Stimulated activated CD4-positive, alpha-beta T cell treated with anti-CD3 and anti-CD28 coated beads, Interleukin-1b, Interleukin-23, amount 100 ng/mL, for 24 hours (primary cell): ENCODE results near the gene TP53.
A peak's percentile ranks its signal among the peaks of the same experiment; 100 is the strongest.

Source experiments
- DNase-seq, 4 experiments: peaks; one replicate each; pipeline ENCODE4 v3.0.0-alpha.2; 2020; ENCODE audit warnings: low read depth in 4 of 4, low spot score in 1 of 4

The TP53 gene

DNA sequence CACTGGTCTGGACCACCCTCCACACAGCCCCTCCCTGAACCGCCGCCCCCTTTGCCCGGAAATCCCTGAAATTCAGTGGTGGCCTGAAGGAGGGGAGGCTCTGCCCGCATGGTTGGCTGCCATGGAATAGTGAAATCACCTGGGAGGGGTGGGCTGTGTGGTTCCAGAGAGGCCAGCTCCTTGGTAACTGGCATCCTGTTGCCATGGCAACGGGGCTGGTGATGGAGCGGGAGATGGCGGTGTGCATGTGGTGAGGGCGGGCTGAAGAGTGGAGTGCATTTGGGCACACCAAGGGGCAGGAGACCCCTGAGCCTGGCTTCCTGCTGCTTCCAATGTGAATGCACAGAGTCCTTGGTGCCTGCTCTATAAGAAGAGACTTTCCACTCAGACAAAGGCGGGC, 20.2 kb upstream of the TP53 start:
- DNase-seq, result no peak

GRCh38 chr17:7706631-7707354, 19.5 kb upstream of the TP53 start:
- DNase-seq, result no peak

DNA sequence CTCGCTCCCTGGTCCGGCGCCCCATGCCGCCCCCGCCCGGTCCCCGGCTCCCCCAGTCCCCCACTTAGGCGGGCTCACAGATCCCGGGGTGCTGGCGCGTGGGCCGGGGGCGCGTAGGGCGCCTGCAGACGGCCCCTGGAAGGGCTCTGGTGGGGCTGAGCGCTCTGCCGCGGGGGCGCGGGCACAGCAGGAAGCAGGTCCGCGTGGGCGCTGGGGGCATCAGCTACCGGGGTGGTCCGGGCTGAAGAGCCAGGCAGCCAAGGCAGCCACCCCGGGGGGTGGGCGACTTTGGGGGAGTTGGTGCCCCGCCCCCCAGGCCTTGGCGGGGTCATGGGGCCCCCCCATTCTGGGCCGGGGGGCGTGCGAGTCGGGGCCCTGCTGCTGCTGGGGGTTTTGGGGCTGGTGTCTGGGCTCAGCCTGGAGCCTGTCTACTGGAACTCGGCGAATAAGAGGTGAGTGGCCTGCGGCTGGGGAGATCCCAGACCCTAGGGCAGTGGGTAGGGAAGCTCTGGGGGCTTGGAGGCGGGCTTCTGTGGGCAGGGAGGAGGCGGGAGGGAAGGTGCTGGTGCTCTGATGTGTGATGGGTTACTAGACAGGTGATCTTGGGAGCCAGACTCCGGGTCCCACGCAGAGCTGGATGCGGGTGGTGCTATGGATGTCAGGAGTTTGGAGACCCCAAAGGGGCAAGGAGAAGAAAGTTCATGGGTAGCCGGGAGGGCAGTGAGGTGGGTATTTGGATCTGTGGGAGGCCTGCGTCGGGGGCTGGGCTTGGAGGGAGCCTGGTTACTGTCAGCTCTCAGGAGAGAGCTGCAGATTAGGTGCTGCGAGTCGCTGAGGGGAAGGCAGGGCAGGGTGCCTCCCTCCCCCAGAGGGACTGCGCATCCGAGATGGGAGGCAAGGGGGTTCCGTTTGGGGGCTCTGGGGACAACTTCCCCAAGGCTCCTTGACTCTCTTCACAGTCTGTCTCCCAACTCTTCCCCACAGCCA, 18.3 kb upstream of the TP53 start:
- no peak for DNase-seq

DNA sequence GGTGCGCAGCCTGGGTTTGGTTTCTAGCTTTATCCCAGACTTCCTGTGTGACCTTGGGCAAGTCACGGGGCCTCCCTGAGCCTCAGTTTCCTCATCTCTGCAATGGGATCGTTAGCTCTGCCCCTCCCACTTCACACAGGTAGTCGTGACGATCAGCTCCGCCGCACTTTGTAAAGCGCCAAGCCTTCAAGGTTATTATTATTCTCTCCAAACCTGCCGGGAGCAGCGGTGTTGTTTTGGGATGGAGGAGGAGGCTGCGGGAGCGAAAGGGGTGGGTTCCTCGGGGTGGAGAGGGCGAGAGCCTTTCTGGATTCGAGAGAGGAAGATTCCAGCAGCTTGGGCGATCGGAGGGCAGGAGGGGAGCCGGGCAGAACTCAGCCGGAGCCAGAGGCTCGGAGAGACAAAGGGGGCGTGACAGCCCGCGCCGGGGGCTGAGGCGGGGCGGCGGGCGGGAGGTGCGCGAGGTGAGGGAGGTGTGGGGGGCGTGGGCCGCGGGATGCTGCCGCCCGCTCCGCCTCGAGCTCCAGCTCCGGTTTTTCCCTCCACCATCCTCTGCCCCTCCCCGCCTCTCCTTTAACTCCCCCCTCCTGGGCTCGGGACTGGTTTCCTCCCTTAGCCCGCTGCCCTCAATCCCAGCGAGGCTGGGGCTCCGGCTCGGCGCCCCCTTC, 17.4 kb upstream of the TP53 start, which contains the start of gene EFNB3:
Gene EFNB3, plus strand, starts transcription at position 602 of the 668 bp plus-strand sequence. CDS start 397 bp downstream, outside the sequence.
- DNase-seq, result no peak

- no peak for DNase-seq
These were observed 16.5 kb upstream of the TP53 start for GRCh38 chr17:7703584-7704479.

GRCh38 chr17:7702776-7703175, 15.5 kb upstream of the TP53 start:
- DNase-seq, result no peak

- no peak for DNase-seq
These were observed 14.4 kb upstream of the TP53 start for GRCh38 chr17:7701681-7702080.

GRCh38 chr17:7700510-7700909, 13.2 kb upstream of the TP53 start:
- DNase-seq, result no peak

DNA sequence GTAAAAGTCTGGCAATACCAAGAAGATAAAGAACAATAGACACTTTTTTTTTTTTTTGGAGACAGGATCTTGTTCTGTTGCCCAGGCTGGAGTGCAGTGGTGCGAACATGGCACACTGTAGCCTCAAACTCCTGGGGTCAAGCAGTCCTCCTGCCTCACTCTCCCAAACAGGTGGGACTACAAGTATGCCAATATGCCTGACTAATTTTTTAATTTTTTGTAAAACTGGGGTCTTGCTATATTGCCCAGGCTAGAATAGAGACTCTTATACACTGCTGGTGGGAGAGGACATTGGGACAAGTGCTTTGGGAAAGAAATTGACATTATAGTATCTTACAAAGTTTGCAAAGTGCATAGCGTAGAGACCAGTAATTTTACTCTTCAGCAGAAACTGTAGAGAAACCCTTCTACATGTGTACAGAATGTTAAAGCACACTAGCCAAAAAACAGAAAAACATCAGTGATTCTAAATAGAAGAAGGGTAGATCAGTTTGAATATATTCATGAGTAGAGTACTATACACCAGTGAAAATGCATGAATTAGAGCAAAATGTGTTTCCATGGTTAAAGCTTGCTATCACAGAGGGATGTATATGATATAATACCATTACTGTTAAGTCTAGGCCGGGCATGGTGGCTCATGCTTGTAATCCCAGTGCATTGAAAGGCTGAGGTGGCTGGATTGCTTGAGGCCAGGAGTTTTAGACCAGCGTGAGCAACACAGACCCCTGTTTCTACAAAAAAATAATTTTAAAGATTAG, 10.7 kb upstream of the TP53 start:
- DNase-seq, result no peak

GRCh38 chr17:7695586-7695985, 8.3 kb upstream of the TP53 start:
- DNase-seq, result no peak

DNA sequence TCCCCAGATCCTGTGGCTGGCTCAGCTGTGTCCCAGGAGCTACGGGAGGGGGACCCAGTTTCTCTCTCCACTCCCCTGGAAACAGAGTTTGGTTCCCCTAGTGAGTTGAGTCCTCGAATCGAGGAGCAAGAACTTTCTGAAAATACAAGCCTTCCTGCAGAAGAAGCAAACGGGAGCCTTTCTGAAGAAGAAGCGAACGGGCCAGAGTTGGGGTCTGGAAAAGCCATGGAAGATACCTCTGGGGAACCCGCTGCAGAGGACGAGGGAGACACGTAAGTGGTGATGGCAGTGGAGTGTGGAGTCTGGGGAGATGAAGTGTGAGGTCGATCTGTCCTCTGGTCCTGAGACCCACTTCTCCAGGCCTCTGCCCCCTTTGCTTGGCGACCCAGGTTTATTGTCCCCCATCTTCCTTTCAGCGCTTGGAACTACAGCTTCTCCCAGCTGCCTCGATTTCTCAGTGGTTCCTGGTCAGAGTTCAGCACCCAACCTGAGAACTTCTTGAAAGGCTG, 1.6 kb upstream of the TP53 start:
- DNase-seq, result no peak

DNA sequence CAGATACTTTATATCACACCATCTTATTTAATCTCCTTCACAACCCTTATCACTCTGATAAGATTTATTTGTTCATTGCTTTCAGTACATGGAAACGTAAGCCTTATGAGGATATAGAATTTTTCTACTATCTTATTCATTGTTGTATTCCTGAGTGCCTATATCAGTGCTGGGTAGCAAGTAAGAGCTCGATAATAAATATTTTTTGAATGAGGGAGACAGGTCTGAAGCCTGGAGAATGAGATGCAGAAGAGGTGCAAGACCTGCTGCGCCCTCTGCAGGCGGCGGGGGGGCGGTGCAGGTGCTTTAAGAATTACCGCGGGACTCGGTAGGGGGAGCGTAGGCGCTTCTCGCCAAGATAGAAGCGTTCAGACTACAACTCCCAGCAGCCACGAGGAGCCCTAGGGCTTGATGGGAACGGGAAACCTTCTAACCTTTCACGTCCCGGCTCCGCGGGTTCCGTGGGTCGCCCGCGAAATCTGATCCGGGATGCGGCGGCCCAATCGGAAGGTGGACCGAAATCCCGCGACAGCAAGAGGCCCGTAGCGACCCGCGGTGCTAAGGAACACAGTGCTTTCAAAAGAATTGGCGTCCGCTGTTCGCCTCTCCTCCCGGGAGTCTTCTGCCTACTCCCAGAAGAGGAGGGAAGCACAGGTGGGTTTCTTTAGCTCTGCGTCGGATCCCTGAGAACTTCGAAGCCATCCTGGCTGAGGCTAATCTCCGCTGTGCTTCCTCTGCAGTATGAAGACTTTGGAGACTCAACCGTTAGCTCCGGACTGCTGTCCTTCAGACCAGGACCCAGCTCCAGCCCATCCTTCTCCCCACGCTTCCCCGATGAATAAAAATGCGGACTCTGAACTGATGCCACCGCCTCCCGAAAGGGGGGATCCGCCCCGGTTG, 868 bp upstream of the TP53 start, which contains the start of gene WRAP53:
Gene WRAP53, plus strand, starts transcription at position 570 of the 900 bp plus-strand sequence. Its CDS starts 172 bp downstream, at position 742.
- DNase-seq, result peak; percentile 88 to 93 (median 92)

- peak; percentile 45 to 67 (median 56) for DNase-seq
These were observed 843 bp downstream of the TP53 start for GRCh38 chr17:7686222-7687071.

- peak; percentile 69 to 87 (median 84) for DNase-seq
These were observed 1.6 kb downstream of the TP53 start for GRCh38 chr17:7685533-7686221.

DNA sequence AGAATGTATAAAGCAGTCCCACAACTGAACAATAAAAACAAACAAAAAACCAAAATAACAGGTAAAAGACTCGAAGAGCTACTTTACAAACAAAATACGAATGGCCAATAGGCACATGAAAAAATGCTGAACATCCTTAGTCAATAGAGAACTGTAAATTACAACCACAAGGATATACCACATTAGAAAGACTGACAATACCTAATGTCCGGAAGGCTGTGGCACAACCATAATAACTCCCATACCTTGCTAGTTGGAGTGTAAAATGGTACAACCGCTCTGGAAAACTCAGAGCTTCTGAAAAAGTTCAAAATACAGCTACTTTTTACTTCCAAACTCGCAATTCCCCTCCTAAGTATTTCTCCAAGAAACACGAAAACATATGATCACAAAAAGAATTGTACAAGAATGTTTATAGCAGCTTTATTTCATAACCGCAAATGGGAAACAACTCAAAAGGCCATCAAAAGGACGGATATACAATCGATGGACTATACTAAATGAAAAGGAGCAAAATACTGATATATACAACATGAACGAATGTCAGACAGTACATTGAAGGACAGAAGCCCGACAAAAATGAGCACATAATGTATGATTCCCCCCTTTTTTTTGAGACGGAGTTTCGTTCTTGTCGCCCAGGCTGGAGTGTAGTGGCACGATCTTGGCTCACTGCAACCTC, 2.3 kb downstream of the TP53 start:
- no peak for DNase-seq

GRCh38 chr17:7677388-7678067, 9.8 kb downstream of the TP53 start:
- no peak for DNase-seq
